ENCODE measurements around the gene LYG2.
"Not testable (repeated sequence)": the region's sequence is repeated elsewhere in the genome, so short reads cannot be mapped to it uniquely, and the experiment has no call there.

LYG2 gene, protein sequence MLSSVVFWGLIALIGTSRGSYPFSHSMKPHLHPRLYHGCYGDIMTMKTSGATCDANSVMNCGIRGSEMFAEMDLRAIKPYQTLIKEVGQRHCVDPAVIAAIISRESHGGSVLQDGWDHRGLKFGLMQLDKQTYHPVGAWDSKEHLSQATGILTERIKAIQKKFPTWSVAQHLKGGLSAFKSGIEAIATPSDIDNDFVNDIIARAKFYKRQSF

DNA sequence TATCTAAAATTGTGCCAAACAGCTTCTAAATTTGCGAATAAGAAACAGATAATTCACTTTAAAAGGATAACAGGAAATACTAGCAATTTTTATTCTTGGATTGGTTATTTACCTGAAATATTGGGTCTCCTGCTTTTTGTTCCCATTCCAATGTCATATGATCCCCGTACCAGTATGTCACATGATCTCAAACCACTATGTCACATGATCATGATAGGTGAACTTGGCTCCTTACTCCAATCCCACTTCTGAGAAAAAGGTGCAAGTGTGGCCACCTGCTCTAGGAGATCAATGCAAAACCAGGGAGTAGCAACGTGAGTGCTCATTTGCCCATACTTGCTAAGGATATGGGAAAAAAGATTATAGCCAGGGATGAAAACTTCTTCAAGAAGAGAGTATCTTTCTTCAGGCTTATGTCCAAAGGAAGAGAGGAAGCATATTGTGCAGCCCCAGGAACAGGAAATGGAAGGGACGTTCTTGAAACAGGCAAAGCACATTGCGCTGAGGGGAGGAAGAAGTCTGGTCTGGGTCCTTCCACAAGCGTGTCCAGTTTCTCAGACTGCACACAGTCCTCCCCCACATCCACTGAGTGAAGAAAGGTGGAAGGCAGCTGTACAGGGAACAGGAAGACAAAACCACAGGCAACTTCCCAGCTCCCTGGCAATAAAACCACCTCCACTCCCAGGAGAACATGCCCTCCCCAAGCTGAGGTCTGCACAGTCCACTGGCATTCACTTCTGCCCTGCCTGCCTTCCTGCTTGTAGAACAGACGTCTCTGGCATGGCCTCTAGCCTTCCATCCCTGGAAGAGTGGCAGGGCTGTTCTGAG, at the start of gene LYG2:
LYG2 (minus strand) TSS at position 176 of the 828 bp plus-strand sequence. CDS start 1,406 bp downstream, outside the sequence.
- TF ChIP-seq GATA2 (IDR thresholded peaks at IDR 0.05; ENCODE audit: low read depth, low read length) (no peak), GATA3 (IDR thresholded peaks at IDR 0.05; ENCODE audit: low read depth, low read length) (no peak)

DNA sequence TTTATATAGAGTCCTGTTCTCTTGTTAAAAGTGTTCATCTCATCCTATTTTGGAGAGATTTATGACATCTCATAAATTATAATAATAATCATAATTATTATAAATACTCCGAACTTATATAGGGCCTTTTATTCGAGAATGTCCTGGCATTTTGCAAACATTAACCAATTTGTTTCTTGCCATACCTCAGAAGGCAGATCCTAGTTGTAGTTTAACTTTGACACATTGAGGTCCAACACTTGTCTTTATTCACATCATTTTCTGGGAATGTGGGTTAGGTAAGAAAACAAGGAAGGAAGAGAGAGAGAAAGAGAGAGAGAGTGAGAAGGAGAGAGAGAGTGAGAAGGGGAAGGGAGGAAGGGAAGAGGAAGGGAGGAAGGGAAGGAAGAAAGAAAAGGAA, 45.6 kb upstream of the LYG2 start, which contains the start of gene LYG1:
LYG1 (minus strand) TSS at position 101 of the 400 bp plus-strand sequence. CDS start 5,527 bp downstream, outside the sequence.
- not testable (repeated sequence) for TF ChIP-seq GATA2, GATA3 (IDR thresholded peaks at IDR 0.05; ENCODE audit: low read depth, low read length)

DNA sequence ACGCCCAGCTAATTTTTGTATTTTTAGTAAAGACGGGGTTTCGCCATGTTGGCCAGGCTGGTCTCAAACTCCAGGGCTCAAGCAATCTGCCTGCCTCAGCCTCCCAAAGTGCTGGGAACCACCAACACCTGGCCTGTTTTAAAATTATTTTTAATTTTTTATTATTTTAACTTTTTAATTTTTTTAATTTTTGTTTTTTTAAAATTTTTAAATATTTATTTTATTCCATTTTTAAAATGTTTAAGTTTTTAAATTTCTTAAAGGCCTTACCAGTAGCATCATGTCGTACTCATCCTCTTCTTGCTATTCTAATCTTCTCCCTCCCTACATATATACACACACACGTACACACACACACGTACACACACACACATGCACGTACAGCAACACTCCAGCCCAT, 44.1 kb upstream of the LYG2 start:
- TF ChIP-seq GATA2 (IDR thresholded peaks at IDR 0.05; ENCODE audit: low read depth, low read length) (no peak), GATA3 (IDR thresholded peaks at IDR 0.05; ENCODE audit: low read depth, low read length) (no peak)

DNA sequence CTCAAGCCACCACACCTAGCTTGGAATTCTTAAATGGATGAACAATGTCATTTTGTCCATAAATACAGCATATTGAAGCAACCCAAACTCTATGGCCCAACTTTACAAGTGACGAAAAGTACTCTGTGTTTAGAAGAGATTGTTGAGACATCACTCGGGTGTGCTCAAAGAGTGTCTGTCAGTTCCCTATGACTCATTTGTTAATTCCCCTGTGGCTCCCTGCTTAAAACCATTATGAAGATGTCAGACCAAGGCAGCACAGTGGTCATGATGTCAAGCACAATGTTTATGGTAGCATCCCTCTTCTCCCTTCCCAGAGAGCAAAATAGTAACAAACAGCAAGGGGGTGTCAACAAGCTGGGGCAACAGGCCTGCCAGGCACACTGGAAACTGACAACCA, 42.5 kb upstream of the LYG2 start:
- TF ChIP-seq GATA2 (IDR thresholded peaks at IDR 0.05; ENCODE audit: low read depth, low read length) (no peak), GATA3 (IDR thresholded peaks at IDR 0.05; ENCODE audit: low read depth, low read length) (no peak)

DNA sequence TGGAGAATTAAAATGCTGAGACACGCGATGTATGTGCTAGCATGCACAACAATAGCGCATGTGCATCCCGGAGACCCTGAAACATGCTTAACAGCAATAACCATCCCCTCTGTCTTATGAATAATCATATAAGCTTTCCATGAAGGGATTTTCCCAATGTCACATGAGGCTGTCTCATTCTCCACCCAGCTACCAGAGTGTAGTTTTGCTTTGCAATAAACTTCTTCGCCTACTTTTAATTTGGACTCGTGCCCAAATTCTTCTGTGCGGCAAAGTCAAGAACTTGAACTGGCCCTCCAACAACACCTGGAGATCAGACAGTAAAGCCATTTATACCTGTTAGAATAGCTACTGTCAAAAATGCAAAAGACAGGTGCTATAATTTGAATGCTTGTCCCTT, 30.1 kb upstream of the LYG2 start:
- TF ChIP-seq GATA2 (IDR thresholded peaks at IDR 0.05; ENCODE audit: low read depth, low read length) (no peak), GATA3 (IDR thresholded peaks at IDR 0.05; ENCODE audit: low read depth, low read length) (no peak)

DNA sequence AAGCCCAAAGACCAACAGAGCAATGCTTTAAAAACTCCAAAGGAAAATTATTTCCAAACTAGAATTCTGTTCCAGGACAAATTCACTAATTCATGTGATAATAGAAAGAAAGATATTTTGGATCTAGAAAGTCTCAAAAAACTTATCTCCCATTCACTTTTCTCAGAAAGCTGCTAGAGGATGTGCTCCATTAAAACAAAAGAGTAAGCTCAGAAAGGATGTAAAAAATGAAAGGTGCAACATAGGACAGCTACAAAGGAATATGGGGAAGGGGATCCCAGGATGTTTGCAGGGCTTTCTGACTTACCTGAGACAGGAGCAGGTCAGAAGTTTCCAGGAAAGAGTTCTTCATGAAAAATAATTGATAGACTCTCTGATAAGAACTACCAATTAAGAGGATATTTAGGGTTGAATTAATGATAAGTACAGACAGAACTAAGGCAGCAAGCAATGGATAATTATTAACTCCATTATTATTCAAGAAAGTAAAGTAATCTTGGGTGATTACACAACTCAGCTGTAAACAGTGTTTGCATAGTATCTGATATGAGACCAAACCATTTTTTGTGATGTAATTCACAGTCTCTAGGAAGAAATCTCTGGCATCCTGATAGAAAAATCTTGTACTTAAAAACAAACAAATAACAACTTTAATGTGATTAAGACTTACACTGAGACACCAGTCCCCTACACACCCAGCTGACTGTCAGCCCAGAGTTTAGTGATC, 24.7 kb upstream of the LYG2 start:
- TF ChIP-seq GATA3 (IDR thresholded peaks at IDR 0.05; ENCODE audit: low read depth, low read length) (no peak), GATA2 (IDR thresholded peaks at IDR 0.05; ENCODE audit: low read depth, low read length) (no peak)

DNA sequence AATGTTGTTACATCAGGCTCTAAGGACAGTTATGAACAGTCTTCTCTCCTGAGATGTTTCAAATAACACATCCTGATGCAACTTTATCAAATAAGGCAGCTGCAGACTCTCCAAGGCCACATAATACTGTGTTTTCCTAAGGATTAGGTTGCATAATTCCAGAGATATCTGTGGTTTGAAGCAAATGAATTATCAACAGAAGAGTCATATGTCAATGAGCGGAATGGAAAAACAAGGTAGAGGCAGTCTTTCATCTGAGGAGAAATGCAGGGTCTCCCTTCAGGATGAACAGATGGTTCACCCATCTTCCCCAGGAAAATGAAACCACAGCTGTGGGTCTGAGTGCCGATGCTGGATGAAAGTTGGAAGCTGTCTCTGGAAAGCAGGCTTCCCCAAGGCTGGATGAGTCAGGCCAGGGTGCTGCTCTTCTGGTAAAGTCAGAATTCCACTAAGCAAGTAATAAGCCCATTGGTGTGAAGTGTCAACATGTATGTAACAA, 23.4 kb upstream of the LYG2 start:
- no peak for TF ChIP-seq GATA2 (IDR thresholded peaks at IDR 0.05; ENCODE audit: low read depth, low read length)
- no peak for TF ChIP-seq GATA3 (IDR thresholded peaks at IDR 0.05; ENCODE audit: low read depth, low read length)

DNA sequence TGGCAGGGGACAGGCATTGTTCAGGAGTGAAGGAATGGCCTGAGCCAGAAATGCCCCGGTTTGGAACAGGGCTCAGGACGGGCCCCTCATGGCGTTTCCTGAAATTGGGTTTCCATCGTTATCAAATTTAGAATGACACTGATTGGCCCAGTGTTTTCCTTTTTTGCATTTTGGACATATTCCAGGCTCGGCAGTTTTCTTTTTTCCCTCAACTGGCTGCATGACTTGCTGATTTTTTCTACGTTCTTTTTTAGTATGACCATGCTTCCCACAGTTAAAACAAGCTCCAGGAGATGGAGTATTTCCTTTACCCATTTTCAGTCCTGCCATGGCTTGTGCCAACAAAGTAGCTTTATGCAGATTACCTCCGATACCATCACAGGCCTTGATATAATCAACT, 20.4 kb upstream of the LYG2 start:
- TF ChIP-seq GATA3 (IDR thresholded peaks at IDR 0.05; ENCODE audit: low read depth, low read length), result no peak
- TF ChIP-seq GATA2 (IDR thresholded peaks at IDR 0.05; ENCODE audit: low read depth, low read length), result no peak

DNA sequence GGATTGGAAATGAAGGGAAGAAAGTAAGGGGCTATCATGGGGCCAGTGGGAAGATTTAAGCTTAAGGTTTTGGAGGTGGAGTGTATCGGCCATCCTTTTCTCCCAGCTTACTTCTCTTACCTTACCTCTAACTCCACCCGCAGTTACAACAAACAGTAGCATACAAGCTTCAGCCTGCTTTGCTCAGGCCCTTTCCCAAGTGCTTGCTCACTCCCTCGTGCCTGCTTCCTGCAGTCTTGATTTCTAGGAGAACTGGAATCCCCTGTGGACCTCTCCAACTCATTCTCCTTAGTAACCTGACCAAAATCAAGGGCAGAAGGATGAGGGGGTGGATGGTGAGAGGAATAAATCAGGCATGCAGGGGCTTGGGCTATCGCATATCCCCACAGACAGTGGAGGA, 5.8 kb upstream of the LYG2 start:
- no peak for TF ChIP-seq GATA2 (IDR thresholded peaks at IDR 0.05; ENCODE audit: low read depth, low read length)
- no peak for TF ChIP-seq GATA3 (IDR thresholded peaks at IDR 0.05; ENCODE audit: low read depth, low read length)

DNA sequence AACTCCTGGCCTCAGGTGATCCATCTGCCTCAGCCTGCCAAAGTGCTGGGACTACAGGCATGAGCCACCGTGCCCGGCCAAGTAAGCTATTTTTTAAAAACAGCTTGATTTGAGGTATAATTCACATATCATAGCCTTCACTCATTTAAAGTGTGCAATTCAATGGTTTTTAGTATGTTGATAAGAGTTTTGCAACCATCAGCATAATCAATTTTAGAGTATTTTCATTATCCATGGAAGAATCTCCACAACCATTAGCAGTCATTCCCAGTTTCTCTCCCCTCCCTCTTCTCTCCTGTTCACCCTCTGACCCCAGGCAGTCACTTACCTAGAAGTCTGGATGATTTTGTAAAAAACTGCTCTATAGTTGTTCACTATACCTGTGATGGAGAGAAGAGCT, 4.7 kb upstream of the LYG2 start:
- no peak for TF ChIP-seq GATA3 (IDR thresholded peaks at IDR 0.05; ENCODE audit: low read depth, low read length)
- no peak for TF ChIP-seq GATA2 (IDR thresholded peaks at IDR 0.05; ENCODE audit: low read depth, low read length)

DNA sequence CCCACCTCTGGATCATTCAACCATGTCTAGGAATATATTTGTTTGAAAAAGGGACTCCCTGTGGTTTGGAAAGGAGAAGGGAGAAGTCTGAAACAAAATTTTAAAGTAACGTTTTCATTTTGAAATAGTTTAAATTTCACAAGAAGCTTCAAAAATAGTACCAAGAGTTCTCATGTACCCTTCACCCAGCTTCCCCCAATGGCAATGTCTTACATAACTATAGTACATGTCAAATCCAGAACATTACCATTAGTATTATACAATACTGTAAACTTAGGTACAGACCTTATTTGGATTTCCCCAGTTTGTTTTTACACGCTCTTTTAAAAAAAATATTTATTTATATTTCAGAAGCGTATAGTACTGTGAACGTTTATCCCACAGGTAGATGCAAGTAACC, 4.0 kb upstream of the LYG2 start:
- no peak for TF ChIP-seq GATA3 (IDR thresholded peaks at IDR 0.05; ENCODE audit: low read depth, low read length)
- TF ChIP-seq GATA2 (IDR thresholded peaks at IDR 0.05; ENCODE audit: low read depth, low read length), result no peak

DNA sequence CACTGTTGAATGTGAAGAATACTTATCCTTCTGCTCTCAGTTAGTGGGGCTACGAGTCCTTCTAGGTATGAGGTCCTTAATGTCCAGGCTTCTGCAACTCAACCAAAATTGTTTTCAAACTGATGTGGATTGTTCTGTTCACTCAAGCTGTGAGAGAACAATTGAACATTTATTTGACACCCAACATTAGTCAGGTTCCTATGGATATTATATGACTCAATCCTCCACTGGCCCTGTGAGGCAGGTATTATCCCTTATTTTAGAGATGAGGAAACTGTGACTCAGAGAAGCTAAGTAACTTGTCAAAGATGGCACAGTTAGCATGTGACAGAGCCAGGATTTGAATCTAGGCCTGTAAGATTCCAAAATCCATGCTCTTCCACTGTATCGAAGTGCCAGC, 1.2 kb upstream of the LYG2 start:
- TF ChIP-seq GATA3 (IDR thresholded peaks at IDR 0.05; ENCODE audit: low read depth, low read length), result no peak
- no peak for TF ChIP-seq GATA2 (IDR thresholded peaks at IDR 0.05; ENCODE audit: low read depth, low read length)

DNA sequence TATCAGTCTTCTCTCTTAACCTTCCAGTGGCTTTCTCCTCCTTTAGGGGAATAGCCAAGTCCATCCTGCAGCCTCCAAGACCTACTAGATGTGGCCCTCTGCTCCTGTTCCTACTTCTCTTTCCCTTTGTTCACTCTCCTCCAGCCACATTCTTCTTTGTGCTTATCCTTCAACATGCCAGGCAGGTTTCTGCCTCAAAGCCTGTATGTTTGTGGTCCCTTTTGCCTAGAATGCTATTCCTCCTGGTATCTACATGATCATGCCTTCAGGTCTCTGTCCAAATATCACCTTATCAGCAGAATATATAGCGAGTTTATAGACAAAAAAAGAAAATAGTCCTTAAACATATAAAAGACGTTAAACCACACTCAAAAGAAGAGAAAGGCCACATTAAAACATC, 5.5 kb downstream of the LYG2 start:
- no peak for TF ChIP-seq GATA3 (IDR thresholded peaks at IDR 0.05; ENCODE audit: low read depth, low read length)
- TF ChIP-seq GATA2 (IDR thresholded peaks at IDR 0.05; ENCODE audit: low read depth, low read length), result no peak

DNA sequence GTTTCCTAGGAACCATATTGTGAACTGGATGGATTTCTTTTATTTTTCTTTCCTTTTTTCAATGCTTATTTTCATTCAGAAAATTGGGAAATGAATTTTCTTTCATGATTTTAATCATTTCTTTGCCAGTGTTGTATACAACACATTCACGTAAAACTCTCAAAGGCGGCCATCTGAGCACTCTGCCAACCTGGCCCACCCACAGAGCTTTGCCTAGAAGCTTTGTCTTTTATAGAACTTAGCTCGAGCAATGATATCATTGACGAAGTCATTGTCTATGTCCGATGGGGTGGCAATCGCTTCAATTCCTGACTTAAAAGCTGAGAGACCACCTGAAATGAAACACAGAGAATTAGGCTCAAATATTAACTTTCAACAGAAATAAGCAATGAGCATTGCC, 13.3 kb downstream of the LYG2 start:
- no peak for TF ChIP-seq GATA3 (IDR thresholded peaks at IDR 0.05; ENCODE audit: low read depth, low read length)
- no peak for TF ChIP-seq GATA2 (IDR thresholded peaks at IDR 0.05; ENCODE audit: low read depth, low read length)
